HG03342 (cell line): Measurements from ENCODE around the gene LCE3B.
"Not testable (repeated sequence)": the region's sequence is repeated elsewhere in the genome, so short reads cannot be mapped to it uniquely, and the experiment has no call there.

ENCODE experiments used
- ATAC-seq: cut with Tn5 transposase; IDR thresholded peaks from one replicate; pipeline ENCODE4 v1.9.1; 2021; ENCODE audit warnings: mild to moderate bottlenecking, moderate library complexity; ENCODE audit not compliant: unreplicated experiment

The LCE3B gene

GRCh38 chr1:152613511-152613910 lies at the start of gene LCE3B:
TSS of gene LCE3B (plus strand) at chr1:152613811. CDS start at chr1:152613811, 0 bp downstream.
- ATAC-seq, result no peak

DNA sequence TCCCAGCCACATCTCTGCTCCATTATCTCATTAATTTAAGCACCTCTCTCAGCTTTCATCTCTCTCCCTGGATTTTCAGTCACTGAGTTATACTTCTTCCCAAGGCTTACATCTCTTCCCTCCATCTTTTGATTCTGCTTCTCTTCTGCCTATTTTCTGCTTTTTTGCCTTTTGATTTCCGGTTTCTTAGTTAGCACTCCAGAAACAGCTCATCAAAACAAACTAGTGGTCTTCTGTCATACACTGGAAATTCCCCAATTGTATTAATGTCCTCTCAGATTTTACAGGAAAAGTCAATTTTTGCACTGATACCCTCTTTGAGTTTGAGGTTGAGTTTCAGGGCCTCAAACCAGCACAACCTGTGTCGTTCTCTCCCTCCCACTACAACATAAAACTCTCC lies 48.5 kb upstream of the LCE3B start:
- ATAC-seq, result no peak

GRCh38 chr1:152565535-152566215 lies 47.9 kb upstream of the LCE3B start:
- no peak for ATAC-seq

DNA sequence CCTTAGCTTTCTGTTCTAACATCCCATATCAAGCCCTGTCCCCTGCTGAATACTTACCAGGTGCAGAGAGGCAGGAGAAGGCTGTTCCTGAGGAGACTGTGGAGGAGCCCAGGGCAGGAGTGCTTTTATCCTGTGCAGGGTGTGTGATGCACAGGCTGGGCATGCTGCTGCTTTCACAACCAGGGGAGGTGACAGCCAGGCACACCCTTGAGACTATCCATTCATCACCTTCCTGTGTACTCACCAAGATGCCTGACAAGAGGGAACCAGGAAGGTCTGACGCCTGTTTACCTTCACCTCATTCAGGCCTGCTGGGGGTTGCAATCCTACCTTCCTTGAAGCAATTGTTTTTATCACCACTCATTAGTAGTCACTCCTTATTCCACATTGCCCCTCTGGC lies 46.9 kb upstream of the LCE3B start, which contains the start of gene LCE3E:
Gene LCE3E, minus strand, starts transcription at position 100 of the 400 bp plus-strand sequence. CDS start 572 bp downstream, outside the sequence.
- no peak for ATAC-seq

DNA sequence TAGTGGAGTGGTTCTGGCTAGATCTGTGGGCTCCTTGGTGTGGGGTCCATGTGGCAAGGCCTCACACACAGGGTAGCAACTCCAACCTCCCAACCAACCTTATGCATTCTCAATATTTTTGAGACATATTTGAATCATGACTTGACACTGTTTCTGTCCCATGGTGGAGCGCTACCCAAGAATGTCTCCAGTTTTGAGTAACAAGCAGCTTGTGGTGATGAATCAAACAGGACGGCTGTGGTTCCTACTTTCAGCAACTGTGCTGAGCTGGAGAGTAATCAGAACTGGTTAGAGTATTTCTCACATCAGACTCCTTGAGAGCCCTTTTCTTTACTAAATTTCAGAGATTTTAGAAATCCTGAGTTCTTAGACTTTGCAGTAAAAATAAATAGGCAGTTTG lies 36.4 kb upstream of the LCE3B start:
- no peak for ATAC-seq

GRCh38 chr1:152579526-152579925 lies 34.1 kb upstream of the LCE3B start:
- ATAC-seq, result not testable (repeated sequence)

DNA sequence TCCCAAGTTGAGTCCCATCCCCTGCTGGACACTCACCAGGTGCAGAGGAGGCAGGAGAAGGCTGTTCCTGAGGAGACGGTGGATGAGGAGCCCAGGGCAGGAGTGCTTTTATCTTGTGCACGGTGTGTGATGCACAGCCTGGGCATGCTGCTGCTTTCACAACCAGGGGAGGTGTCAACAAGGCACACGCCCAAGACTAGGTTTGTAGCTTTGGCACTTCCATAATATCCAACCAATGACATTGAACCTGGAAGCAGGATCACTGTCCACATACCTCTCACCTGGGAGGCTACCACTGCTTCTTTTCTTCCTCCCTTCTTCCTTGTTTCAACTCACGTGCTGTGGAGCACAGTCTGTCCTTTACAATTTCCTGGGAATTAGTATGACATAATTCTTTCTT lies 33.2 kb upstream of the LCE3B start, which contains the start of gene LCE3D:
Gene LCE3D, minus strand, starts transcription at position 84 of the 400 bp plus-strand sequence. CDS start 580 bp downstream, outside the sequence.
- ATAC-seq, result no peak

- no peak for ATAC-seq
These were observed 31.0 kb upstream of the LCE3B start for GRCh38 chr1:152582647-152583046.

DNA sequence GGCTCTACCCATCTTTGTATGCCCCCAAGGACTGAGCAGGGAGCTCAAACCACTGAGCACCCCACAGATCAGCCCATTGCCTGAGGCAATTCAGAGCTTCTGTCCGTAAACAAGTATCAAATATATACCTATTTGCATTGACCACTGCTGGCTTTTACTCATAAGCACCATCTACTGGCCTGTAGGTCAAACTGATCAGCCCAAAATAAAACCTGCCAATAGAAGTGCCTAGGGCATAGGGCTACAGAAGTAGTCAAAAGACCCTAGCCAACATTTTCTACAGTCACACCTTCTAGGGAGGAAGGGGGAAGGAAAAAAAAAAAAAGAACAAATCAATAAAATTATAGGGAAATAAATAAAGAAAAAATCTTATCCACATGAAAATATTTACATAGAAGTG lies 28.0 kb upstream of the LCE3B start:
- ATAC-seq, result no peak

DNA sequence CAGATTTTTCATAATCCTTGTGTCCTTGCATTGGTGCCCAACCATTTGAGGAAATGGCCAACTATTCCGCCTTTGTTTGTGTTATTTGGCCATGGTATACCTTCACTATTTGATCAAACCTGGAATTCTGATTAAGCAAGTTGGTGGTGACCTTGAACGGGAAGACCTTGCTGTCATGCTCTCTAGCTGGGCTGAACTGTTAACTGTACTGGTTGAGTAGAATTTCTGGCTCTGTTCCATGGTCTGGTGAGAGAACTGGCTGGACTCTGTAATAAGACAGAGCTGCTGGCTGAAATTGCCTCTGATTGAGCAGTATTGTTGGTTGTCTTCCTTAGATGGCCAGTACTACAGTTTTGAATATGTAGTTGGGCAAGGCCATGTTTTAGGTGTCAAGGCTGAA lies 16.6 kb upstream of the LCE3B start:
- ATAC-seq, result no peak

DNA sequence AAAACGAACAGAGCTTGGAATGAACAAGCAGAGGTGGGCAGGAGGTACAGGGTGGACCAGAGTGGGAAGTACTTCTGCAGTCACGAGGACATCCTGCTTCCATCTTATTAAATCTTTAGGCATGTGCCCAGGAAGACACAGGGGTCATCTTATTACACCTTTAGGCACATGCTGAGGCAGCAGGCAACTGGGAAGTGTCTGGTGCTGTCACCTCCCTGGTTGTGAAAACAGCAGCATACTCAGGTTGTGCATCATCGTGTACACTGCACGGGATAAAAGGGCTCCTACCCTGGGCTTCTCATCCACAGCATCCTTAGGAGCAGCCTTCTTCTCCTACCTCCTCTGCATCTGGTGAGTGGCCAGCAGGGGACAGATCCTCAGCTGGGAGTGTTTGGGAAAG lies 13.7 kb upstream of the LCE3B start, which contains the start of gene LCE3C:
Gene LCE3C, plus strand, starts transcription at position 301 of the 400 bp plus-strand sequence. CDS start 498 bp downstream, outside the sequence.
- ATAC-seq, result no peak

- no peak for ATAC-seq
These were observed 8.4 kb downstream of the LCE3B start for GRCh38 chr1:152621993-152622392.

- ATAC-seq, result no peak
These were observed 9.2 kb downstream of the LCE3B start, which contains the start of gene LCE3A for GRCh38 chr1:152622803-152623202. TSS of gene LCE3A (minus strand) at chr1:152623103. CDS start at chr1:152623103, 0 bp downstream.

DNA sequence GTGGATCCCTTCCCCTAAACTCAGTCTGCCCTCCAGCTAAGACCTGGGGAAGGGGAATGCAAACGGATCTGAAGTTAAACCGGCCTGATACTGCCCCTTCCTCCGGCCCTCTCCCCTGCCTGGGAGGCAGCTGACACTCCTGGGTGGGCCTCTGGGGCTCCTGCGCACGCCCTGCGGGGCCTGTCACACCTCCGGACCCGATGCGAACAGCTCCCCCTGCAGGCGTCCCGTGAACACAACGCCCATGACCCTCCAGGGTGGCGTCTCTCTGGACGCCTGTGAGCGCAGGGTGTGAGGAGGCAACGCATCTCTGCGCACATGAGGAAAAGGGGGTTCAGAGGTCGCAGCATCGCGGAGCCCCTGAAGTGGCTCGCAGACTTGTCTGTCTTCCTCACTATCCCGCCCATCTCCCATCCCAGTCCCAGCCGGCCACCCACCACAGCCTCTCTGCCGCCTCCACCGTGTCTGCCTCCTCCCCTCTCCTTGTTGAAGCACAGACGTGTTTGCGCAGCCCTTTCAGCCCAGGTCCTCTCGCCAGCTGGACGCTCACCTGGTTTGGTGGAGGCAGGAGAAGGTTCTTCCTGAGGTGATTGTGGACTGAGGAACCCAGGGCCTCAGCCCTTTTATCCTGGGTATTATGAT lies 9.7 kb downstream of the LCE3B start:
- ATAC-seq, result no peak

- ATAC-seq, result no peak
These were observed 13.1 kb downstream of the LCE3B start for GRCh38 chr1:152626744-152627143.

DNA sequence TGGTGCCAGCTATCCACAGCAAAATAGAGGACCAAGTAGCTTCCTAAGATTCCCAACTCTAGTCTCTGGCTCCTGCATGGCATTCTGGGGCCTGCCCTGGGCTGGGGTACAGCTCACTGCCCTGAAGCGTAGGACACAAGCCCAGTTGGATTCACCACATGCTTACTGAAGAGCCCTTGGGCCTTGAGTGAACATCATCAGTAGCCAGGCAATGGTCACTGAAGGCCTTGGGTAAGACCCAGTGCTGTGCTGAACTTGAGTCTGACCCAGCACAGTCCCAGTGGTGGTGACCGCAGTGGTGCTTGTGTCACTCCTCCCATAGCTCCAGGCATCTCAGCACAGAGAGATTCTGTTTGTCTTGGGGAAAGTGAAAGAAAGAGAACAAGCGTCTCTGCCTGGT lies 17.0 kb downstream of the LCE3B start:
- no peak for ATAC-seq

DNA sequence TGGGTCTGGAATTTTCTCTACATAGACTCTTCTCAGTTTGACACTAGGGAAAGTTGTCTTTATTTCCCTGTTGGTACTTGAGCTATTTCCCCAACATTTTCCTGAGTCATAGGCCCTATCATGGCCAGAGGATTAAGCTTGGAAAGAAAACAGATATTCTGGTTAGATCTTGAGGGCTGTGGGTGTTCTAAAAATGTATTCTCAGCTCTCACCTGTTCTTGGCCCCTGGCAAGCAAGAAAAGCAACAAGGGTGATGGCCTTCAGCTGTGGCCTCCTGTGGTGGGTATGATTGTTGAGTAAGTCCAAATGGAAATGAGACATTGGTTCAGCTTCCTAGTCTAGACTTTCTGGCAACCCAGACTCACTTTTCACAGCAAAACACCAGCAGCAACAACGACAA lies 26.7 kb downstream of the LCE3B start:
- ATAC-seq, result no peak

DNA sequence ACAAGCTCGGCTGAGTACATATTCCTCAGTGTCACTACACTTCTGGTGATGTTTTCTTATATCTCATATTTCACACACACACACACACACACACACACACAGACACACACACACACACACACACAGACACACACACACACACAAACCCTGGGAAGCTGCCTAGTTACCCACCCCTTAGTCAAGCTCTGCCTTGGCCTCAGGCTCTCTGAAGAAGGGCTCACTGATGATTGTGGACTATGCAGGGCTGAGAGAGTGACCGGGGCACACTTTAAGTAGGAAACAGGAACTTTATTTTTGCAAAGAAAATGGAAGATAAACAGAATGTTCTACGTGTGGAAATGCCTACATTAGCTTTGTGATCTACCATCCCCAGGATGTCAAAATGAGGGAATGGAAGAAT lies 30.3 kb downstream of the LCE3B start:
- ATAC-seq, result no peak

GRCh38 chr1:152645146-152645545 lies 31.5 kb downstream of the LCE3B start:
- ATAC-seq, result no peak

DNA sequence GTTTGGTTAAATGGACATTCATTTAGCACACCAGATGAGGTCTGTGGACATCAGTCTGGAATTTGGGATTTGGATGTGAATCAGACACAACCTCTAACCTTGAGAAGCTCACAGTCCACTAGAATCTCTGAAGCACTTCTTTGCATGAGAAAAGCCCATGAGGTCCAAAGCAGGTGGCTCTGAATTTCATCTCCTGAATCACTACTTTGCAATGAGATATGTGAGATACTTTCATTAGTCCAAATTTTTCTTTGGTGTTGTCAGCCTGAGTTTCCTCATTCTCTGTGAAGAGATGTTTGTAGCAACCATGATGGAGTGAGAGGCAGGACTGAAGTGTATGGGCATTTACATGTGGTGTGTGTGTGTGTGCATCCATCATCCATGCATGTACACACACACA lies 33.0 kb downstream of the LCE3B start:
- ATAC-seq, result no peak

GRCh38 chr1:152654110-152654509 lies 40.5 kb downstream of the LCE3B start:
- no peak for ATAC-seq

DNA sequence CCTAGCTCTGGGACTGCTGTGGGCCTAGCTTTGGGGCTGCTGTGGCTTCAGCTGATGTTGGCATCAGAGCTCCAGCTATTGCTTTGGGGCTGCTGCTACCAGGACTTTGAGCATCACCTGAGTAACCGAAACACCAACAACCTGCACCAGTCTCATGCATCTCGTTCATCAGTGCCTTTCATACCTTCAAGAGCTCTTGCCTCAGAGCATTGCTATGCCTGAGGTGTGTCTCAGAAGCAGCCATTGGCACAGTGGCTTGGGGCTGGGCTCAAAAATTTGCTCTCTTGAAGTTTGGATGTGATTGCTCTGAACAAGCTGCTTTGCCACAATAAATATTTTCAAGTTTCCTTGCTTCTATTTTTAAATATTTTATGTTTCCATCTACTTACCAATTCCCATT lies 42.8 kb downstream of the LCE3B start:
- no peak for ATAC-seq
